ENCODE data around the gene FYN.

FYN gene

DNA sequence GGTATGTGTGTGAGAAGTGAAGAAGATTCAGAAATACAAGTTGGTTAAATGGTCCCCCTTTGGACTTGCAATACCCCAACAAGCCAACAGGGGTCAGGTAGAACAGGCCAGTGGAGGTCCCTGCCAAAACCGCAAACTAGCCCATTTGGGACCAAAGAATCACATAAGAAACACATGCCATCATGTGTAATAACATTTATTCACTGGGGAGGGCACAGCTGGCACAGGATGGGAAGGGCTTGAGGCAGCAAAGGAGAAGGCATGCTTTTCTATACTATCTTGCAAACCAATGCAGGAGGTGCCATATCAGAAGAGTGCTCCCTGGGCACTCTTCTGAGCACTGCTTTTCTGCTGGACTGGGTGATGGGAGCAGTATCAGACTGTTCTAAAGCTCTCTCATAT, 151.5 kb downstream of the FYN start:
- DNase-seq, result peak in 1 of 2 donors; percentile 62

- DNase-seq, result no peak
Measured at GRCh38 chr6:111720931-111721496, 152.2 kb downstream of the FYN start.

DNA sequence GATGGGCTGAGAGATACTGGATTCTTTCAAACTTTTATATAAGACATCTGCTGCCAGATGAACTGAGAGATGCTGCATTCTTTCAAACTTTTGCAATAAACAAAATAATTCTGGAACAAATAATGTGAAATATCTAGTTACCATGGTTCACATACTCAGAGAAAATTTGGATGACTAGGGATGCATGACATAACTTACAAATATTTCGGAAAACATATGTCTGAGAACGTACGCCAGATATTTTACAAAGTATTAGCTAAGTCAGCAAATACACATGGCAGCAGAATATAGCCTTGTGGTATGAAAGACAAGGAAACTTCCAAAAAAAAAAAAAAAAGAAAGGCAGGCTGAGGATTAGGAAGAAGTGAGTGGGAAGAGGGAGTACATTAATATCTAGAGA, 154.3 kb downstream of the FYN start:
- DNase-seq, result no peak

- no peak for DNase-seq
Measured at GRCh38 chr6:111718326-111718725, 154.9 kb downstream of the FYN start.

GRCh38 chr6:111717621-111718020, 155.6 kb downstream of the FYN start:
- no peak for DNase-seq

- DNase-seq, result no peak
Measured at GRCh38 chr6:111716325-111716724, 156.9 kb downstream of the FYN start.

DNA sequence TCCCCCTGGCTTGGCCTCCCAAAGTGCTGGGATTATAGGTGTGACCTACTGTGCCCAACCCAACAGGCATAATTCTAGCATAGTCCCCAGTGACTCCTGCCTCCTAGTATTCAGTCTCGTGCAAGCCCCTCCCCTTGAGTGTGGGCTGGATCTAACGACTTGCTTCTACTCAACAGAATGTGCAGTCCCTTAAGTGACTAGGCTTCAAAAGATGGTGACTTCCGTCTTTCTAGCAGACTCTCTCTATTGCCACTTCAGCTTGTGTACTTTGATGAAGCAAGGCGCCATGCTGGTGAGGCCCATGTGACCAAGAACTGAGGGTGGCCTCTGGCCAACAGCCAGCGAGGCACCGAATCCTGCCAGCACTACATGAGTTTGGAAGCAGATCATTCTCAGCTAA, 157.9 kb downstream of the FYN start:
- no peak for DNase-seq

GRCh38 chr6:111714416-111715270, 158.6 kb downstream of the FYN start:
- no peak for DNase-seq

DNA sequence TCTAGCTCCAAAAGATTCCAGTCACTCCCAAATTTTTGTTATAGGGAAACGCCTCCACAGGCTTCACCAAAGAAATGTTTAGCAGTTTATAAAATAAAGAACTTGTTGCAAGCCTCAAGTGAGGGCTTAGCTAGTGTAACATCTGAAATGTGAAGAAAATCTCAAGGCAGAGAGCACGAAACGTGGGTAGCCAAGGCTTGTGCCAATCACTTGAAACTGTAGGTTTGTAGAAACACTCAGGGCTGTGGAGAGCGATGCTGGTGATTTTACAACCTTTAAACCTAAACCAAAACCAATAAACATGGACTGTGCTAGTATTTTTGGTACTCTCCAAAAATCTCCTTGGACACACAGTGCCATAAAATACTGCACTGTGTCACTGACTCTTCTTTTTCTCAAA, 159.4 kb downstream of the FYN start:
- DNase-seq, result no peak

- no peak for DNase-seq
Measured at GRCh38 chr6:111713236-111713635, 160.0 kb downstream of the FYN start.

DNA sequence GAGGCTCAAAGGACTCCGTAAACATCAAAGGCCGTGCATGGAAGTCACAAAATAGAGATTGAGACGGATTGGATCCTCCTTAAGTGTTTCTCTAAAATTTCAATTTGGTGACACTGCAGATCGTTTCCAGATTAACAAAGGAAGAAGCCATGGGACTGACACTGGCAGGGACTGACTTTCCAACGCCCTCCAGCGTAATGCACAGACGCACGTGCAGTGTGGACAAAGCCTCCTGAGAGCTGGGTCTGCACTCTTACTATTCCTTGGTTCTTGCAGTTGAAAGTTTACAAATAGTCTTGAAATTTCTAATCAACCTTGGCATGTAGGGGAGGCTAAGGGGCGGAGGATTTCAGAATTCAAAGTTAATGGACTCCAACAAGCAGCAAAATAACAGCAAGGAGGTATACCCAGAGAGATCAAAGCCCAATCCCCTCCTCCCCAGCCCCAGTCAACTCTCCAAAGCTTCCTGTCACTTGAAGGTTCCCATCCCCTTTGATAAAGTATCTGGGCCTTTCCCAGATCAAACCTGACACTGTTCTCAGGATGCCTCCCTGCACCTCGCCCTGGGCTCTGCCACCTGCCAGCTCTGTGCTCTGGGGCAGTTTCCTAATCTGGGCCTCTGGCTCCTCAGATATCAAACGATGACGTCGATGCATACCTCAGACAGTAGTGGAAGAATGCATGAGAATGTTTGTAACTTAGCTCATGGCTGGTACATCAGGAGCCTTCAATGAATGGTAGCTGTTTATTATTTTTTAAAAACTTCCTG, 161.1 kb downstream of the FYN start:
- DNase-seq, result no peak

DNA sequence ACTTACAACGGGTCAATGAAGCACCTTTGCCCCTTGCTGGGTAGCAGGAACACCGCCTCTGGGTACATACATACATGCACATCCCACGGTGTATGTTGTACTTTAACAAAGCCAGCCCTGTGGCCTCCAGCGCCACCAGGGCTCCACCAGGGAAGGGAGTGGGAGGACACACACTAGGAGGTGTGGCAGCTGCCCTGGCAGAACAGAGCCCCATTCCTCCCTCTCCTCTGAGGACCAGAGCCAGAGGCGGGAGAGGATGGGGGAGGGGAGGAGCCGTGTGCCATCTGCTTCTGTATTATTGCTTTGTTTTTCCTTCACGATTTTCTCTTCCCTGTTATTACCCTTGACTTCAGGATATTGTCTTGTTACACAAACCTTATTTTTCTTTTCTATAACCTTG, 161.8 kb downstream of the FYN start:
- no peak for DNase-seq

DNA sequence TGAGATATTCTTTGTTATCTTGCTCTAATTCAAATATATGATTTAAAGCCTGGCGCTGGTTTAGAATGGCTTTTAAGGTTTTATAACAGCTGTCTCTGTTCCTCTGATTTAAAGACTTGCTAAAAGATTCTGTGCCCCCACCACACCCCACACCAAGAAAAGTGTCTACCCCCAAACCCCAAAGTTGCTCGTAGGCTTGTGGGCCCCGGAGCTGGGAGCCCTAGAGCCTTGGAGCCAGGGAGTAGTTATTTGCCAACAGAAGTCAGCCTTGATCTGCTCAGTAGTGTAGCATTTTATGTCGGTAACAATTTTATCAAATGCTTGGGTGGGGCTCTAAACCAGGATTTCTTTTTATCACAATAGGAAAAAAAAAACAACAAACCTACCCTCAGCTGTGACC, 162.3 kb downstream of the FYN start:
- no peak for DNase-seq

DNA sequence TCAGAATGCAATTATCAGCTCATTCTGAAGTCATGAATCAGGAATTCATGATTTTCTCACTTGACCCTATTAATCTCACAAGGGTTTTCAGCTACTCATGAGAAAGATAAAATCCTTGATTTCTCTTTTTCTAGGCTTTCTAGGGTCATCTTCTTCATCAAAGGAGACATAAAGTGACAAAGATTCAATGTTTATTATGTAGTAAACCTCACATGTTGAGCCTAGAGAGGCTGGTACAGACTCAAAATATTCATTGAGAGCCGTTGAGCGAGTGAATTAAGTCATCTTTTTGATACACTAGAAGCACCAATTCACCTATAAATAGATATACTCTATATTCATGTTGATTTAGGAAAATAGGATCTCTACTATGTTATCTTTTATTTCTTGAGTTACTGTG, 162.8 kb downstream of the FYN start:
- no peak for DNase-seq

DNA sequence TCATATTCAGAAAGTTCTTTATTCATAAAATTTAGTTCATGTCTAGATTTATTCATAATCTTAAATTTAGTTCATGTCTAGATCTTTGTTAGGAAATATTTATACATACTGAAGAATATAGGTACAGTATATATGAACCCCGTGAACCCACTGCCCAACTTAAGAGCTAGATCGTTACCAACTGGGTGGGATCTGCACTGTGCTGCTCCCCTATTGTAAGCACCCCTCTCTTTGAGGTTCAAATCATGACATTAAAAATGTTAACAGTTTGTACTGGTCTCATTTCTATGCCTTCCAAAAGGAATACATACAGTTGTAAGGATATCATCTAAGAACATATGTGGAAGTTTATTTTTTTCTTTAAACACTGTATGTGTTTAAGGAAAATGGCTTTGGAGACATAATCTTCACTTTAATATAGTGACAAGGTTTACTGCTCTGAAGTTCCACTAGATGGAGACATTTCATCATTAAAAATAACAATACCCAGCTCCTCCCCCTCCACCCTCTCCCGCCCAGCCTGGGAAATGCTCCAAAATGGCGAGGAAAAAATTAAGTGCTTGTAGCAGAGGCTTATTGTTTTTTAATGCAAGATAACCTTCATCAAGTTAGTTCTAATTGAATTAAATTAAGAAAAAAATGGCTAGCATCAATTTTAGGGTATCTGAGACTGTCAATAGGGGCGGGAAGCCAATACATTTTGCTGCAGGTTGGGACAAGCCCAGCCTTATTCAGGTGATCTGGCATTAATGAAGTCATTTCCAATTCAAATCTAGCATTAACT, 163.4 kb downstream of the FYN start:
- peak; percentile 60 to 83 for DNase-seq

- DNase-seq, result no peak
Measured at GRCh38 chr6:111709201-111709600, 164.1 kb downstream of the FYN start.

- DNase-seq, result no peak
Measured at GRCh38 chr6:111707773-111708172, 165.5 kb downstream of the FYN start.

GRCh38 chr6:111706841-111707391, 166.3 kb downstream of the FYN start:
- DNase-seq, result no peak

GRCh38 chr6:111703723-111704122, 169.5 kb downstream of the FYN start:
- DNase-seq, result no peak

DNA sequence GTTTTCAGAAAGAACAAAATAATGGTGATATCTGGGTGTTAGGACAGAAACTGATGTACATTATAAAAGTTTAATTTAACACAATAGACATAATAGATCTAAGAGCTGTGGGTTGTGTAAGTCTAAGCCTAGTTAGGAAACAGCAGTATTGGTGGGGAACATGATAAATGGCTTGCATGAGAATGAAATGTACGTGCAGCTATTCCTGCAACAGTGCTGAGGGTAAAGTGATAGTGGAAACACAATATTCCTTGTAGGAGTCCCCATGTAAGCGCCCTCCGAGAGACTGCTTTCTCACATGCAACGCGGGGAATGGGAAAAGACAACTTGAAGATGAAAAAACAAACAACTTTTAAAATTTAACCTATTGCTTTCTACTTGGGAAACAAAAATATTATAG, 171.0 kb downstream of the FYN start:
- DNase-seq, result no peak

GRCh38 chr6:111701146-111701545, 172.1 kb downstream of the FYN start:
- no peak for DNase-seq

DNA sequence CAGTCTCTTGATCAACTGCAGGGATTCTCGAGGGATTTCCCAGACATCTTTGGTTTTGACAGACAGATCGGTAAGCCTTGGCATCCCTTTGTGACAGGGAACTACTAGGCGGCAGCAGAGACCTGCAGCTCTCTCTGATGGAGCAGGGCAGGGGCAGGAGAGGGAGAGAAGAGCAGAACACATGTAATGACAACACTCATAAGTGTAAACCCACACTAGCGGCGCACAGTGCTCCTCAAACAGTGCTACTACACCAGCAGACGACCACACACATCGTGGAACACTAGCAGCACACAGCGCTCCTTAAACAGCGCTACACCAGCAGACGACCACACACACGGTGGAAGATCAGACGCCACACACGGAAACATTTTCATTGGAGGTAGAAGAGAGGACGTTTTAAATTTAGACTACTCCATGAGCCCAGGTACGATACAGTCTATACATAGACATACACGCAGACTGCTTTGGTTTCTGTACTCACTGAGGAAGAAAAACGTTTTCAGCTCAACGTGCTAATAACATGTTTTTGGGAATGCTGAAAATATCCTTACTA, 173.0 kb downstream of the FYN start:
- peak in 1 of 2 donors; percentile 3 for DNase-seq
